Activated CD8-positive, alpha-beta T cell treated with anti-CD3 and anti-CD28 coated beads for 36 hours (primary cell): ENCODE measurements around the gene EPB41L4A. TPM values are rescaled to one million over a fixed set of nuclear protein-coding genes. Genes with fewer than 3 reads are reported as not detected.

Source experiments
- ATAC-seq: fragments of 200-7000 bp; cut with Tn5 transposase; one replicate; pipeline ENCODE4 v1.10.0; 2021; ENCODE audit warnings: mild to moderate bottlenecking, moderate library complexity
- CTCF ChIA-PET: fragments of 350-600 bp; sonication (Branson Sonifier 250); formaldehyde crosslinking; loops from one replicate; lab custom pipeline; 2021; ENCODE audit warnings: antibody characterized with exemption; lab: Charles Lee
- POLR2A ChIA-PET: fragments of 350-600 bp; sonication (Branson Sonifier 250); formaldehyde crosslinking; loops from one replicate; lab custom pipeline; 2021; ENCODE audit warnings: antibody characterized with exemption; lab: Charles Lee
- DNase-seq: peaks from one replicate; pipeline ENCODE4 v3.0.0-alpha.2; 2020
- H3K27ac Mint-ChIP-seq: one replicate; pipeline ENCODE4 v1.8.0; 2021; ENCODE audit warnings: mild to moderate bottlenecking, mixed read lengths
- H3K27me3 Mint-ChIP-seq: one replicate; pipeline ENCODE4 v1.8.0; 2021; ENCODE audit warnings: mixed read lengths
- H3K36me3 Mint-ChIP-seq: one replicate; pipeline ENCODE4 v1.8.0; 2021; ENCODE audit warnings: low read depth, mixed read lengths
- H3K4me1 Mint-ChIP-seq: one replicate; pipeline ENCODE4 v1.8.0; 2021; ENCODE audit warnings: low read depth, mixed read lengths
- H3K4me3 Mint-ChIP-seq: one replicate; pipeline ENCODE4 v1.8.0; 2021; ENCODE audit warnings: mild to moderate bottlenecking, moderate library complexity, mixed read lengths
- H3K9me3 Mint-ChIP-seq: one replicate; pipeline ENCODE4 v1.8.0; 2021; ENCODE audit warnings: mixed read lengths
- CTCF ChIP-seq: fragments of 200-600 bp; IDR thresholded peaks from one replicate; pipeline ENCODE4 v1.8.0; 2022; ENCODE audit warnings: antibody characterized with exemption, mild to moderate bottlenecking
- intact Hi-C: fragments of 100-400 bp; cut with micrococcal nuclease; formaldehyde crosslinking; loops from one replicate; pipeline ENCODE4 v1.10.0; 2022
- total RNA-seq, 2 experiments: library from RNA; stranded (reverse); gene quantifications; one replicate each; pipeline ENCODE4 v1.2.3, GENCODE V29; 2021

EPB41L4A gene
- total RNA-seq, 2 experiments from 2014 or later: 0.25 TPM; not detected in 1

GRCh38 chr5:112317866-112318265 is 101.2 kb downstream of the EPB41L4A start:
- no peaks in the 10 kb centered on the region for H3K4me1 Mint-ChIP-seq
- no peaks in the 10 kb centered on the region for H3K36me3 Mint-ChIP-seq
- no peak overlapping the region for H3K4me3 Mint-ChIP-seq
- ChIA-PET CTCF (no interaction called here), POLR2A (no interaction called here)
- H3K27me3 Mint-ChIP-seq: peaks cover 23% of the 10 kb centered on the region
- intact Hi-C loops: no loop called here
- no peak for DNase-seq
- TF ChIP-seq CTCF: no peak
- no peak for ATAC-seq
- H3K27ac Mint-ChIP-seq: no peak overlapping the region
- H3K9me3 Mint-ChIP-seq: no peaks in the 10 kb centered on the region

- Mint-ChIP-seq H3K27ac (no peak overlapping the region), H3K4me1 (no peaks in the 10 kb centered on the region), H3K36me3 (no peaks in the 10 kb centered on the region), H3K9me3 (no peaks in the 10 kb centered on the region), H3K4me3 (no peak overlapping the region), H3K27me3 (peaks cover 25% of the 10 kb centered on the region)
- no peak for TF ChIP-seq CTCF
- intact Hi-C loops: no loop called here
- ChIA-PET CTCF (interaction anchor here (1.1 to 1.3 kb wide), 2 partner anchors 14 to 104 kb away, joined by 3 to 4 read pairs; no protein-coding TSS in a partner anchor), POLR2A (no interaction called here)
- ATAC-seq: no peak
- DNase-seq: no peak
Measured at GRCh38 chr5:112316731-112317130, 102.3 kb downstream of the EPB41L4A start.

GRCh38 chr5:112316006-112316405 is 103.1 kb downstream of the EPB41L4A start:
- no peaks in the 10 kb centered on the region for H3K4me1 Mint-ChIP-seq
- TF ChIP-seq CTCF: no peak
- ChIA-PET CTCF (interaction anchor here (1.1 to 1.3 kb wide), 2 partner anchors 14 to 105 kb away, joined by 3 to 4 read pairs; no protein-coding TSS in a partner anchor), POLR2A (no interaction called here)
- no peak for ATAC-seq
- no peak overlapping the region for H3K27ac Mint-ChIP-seq
- H3K4me3 Mint-ChIP-seq: no peak overlapping the region
- DNase-seq: no peak
- H3K36me3 Mint-ChIP-seq: no peaks in the 10 kb centered on the region
- intact Hi-C loops: no loop called here
- H3K27me3 Mint-ChIP-seq: peaks cover 25% of the 10 kb centered on the region
- no peaks in the 10 kb centered on the region for H3K9me3 Mint-ChIP-seq

- H3K27ac Mint-ChIP-seq: no peak overlapping the region
- DNase-seq: no peak
- CTCF ChIA-PET: no interaction called here
- TF ChIP-seq CTCF: no peak
- H3K9me3 Mint-ChIP-seq: no peaks in the 10 kb centered on the region
- intact Hi-C loops: no loop called here
- peaks cover 10% of the 10 kb centered on the region for H3K27me3 Mint-ChIP-seq
- H3K4me1 Mint-ChIP-seq: no peaks in the 10 kb centered on the region
- ATAC-seq: no peak
- H3K36me3 Mint-ChIP-seq: no peaks in the 10 kb centered on the region
- H3K4me3 Mint-ChIP-seq: no peak overlapping the region
- POLR2A ChIA-PET: no interaction called here
Measured at GRCh38 chr5:112312295-112313275, 106.5 kb downstream of the EPB41L4A start.

- no peaks in the 10 kb centered on the region for H3K9me3 Mint-ChIP-seq
- H3K36me3 Mint-ChIP-seq: no peaks in the 10 kb centered on the region
- ATAC-seq (no peak), DNase-seq (no peak)
- H3K4me3 Mint-ChIP-seq: no peak overlapping the region
- ChIA-PET CTCF (no interaction called here), POLR2A (no interaction called here)
- no peak overlapping the region for H3K27ac Mint-ChIP-seq
- H3K27me3 Mint-ChIP-seq: peaks cover 12% of the 10 kb centered on the region
- no peak for TF ChIP-seq CTCF
- H3K4me1 Mint-ChIP-seq: no peaks in the 10 kb centered on the region
- intact Hi-C loops: no loop called here
Measured at GRCh38 chr5:112310746-112311145, 108.3 kb downstream of the EPB41L4A start.
